Adrenal gland (tissue), 5 donors: ENCODE measurements around the gene VEGFB.

ENCODE experiments used
- POLR2A ChIP-seq, 2 donors: fragments of 450-650 bp; IDR thresholded peaks; one replicate each; pipeline ENCODE4 v1.6.1; 2017; ENCODE audit warnings: antibody characterized with exemption in 2 of 2, mild to moderate bottlenecking in 2 of 2, moderate library complexity in 1 of 2
- TF ChIP-seq, protein P1 (sequence below), 6 experiments: fragments of 450-650 bp in 4 of 6; fragments of 200-600 bp in 2 of 6; sonication (generic) in 1 of 6; IDR thresholded peaks; 1 replicate in 5 of 6; 2 replicates in 1 of 6; pipeline versions ENCODE4 v1.5.1 to v1.8.0; 2016 to 2021; ENCODE audit warnings: antibody characterized with exemption in 6 of 6, mild to moderate bottlenecking in 2 of 6, moderate library complexity in 1 of 6
- donor health status: DM: no; HTN: no; CAD: no.

DNA sequence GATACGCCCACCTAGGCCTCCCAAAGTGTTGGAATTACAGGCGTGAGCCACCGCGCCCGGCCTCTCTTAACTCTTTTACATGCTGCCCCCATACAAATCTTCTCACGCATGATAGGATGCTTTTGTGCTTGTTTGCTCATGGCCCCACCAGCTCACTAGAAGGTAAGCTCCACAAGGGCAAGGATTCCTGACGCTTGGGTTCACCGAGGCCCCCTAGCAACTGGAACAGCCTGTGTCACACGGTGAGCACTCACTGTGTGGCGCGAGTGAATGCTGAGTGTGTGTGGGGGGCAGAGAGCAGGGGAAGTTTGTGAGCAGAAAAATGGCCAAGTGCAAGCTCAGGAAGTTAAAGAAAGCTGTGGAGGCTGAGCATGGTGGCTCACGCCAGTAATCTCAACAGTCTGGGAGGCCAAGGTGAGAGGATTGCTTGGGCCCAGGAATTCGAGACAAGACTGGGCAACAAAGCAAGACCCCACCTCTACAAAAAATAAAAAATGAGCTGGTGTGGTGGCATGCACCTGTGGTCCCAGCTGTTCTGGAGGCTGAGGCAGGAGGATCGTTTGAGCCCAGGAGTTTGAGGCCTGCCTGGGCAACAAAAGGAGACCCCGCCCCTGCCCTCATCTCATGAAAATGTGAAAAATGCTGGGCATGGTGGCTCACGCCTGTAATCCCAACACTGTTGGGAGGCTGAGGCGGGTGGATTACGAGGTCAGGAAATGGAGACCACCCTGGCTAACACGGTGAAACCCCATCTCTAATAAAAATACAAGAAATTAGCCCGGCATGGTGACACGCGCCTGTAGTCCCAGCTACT, 47.8 kb downstream of the VEGFB start:
- TF ChIP-seq, protein P1, sequence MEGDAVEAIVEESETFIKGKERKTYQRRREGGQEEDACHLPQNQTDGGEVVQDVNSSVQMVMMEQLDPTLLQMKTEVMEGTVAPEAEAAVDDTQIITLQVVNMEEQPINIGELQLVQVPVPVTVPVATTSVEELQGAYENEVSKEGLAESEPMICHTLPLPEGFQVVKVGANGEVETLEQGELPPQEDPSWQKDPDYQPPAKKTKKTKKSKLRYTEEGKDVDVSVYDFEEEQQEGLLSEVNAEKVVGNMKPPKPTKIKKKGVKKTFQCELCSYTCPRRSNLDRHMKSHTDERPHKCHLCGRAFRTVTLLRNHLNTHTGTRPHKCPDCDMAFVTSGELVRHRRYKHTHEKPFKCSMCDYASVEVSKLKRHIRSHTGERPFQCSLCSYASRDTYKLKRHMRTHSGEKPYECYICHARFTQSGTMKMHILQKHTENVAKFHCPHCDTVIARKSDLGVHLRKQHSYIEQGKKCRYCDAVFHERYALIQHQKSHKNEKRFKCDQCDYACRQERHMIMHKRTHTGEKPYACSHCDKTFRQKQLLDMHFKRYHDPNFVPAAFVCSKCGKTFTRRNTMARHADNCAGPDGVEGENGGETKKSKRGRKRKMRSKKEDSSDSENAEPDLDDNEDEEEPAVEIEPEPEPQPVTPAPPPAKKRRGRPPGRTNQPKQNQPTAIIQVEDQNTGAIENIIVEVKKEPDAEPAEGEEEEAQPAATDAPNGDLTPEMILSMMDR (IDR thresholded peaks at IDR 0.05): no peak
- no peak for TF ChIP-seq POLR2A (IDR thresholded peaks at IDR 0.05)
